Measurements from ENCODE around the gene PAPPA2.

- TF ChIP-seq, protein P1, sequence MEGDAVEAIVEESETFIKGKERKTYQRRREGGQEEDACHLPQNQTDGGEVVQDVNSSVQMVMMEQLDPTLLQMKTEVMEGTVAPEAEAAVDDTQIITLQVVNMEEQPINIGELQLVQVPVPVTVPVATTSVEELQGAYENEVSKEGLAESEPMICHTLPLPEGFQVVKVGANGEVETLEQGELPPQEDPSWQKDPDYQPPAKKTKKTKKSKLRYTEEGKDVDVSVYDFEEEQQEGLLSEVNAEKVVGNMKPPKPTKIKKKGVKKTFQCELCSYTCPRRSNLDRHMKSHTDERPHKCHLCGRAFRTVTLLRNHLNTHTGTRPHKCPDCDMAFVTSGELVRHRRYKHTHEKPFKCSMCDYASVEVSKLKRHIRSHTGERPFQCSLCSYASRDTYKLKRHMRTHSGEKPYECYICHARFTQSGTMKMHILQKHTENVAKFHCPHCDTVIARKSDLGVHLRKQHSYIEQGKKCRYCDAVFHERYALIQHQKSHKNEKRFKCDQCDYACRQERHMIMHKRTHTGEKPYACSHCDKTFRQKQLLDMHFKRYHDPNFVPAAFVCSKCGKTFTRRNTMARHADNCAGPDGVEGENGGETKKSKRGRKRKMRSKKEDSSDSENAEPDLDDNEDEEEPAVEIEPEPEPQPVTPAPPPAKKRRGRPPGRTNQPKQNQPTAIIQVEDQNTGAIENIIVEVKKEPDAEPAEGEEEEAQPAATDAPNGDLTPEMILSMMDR (IDR thresholded peaks at IDR 0.05): no peak
- TF ChIP-seq POLR2AphosphoS5 (IDR thresholded peaks at IDR 0.05) (no peak), POLR2A (IDR thresholded peaks at IDR 0.05) (no peak)
These were observed 303.8 kb downstream of the PAPPA2 start for GRCh38 chr1:176766779-176767178.

Data from sigmoid colon (tissue), 4 donors.